Left lung (tissue), 10 donors: ENCODE data around the gene ADGRG7. TPM values are rescaled to one million over a fixed set of nuclear protein-coding genes. Genes with fewer than 3 reads are reported as not detected.

ENCODE experiments used
- ATAC-seq: fragments of 200-7000 bp; cut with Tn5 transposase; one replicate; pipeline ENCODE4 v1.9.1; 2020; ENCODE audit warnings: moderate library complexity
- DNase-seq, 4 donors: peaks; one replicate each; pipeline ENCODE4 v3.0.0-alpha.2; 2013 to 2020
- H3K27ac ChIP-seq, 2 donors: fragments of 200-600 bp; sonication (generic) in 1 of 2; one replicate each; pipeline versions ENCODE4 v1.5.0 to v1.8.0; 2020 to 2021
- H3K27me3 ChIP-seq, 2 donors: fragments of 200-600 bp; sonication (generic) in 1 of 2; one replicate each; pipeline versions ENCODE4 v1.5.0 to v1.8.0; 2020 to 2021
- H3K36me3 ChIP-seq, 2 donors: fragments of 200-600 bp; sonication (generic) in 1 of 2; one replicate each; pipeline versions ENCODE4 v1.5.0 to v1.8.0; 2020 to 2021
- H3K4me1 ChIP-seq, 2 donors: fragments of 200-600 bp; one replicate each; pipeline ENCODE4 v1.8.0; 2021
- H3K4me3 ChIP-seq, 2 donors: fragments of 200-600 bp; sonication (generic) in 1 of 2; one replicate each; pipeline versions ENCODE4 v1.5.0 to v1.8.0; 2020 to 2021; ENCODE audit warnings: mild to moderate bottlenecking in 1 of 2
- H3K9me3 ChIP-seq, 2 donors: fragments of 200-600 bp; sonication (generic) in 1 of 2; one replicate each; pipeline versions ENCODE4 v1.5.0 to v1.8.0; 2020 to 2021
- intact Hi-C, 2 donors: fragments of 100-400 bp; cut with DNase I; formaldehyde crosslinking; loops; one replicate each; pipeline versions ENCODE4 v1.11.2 to v1.14.2; 2022
- polyA plus RNA-seq, 6 donors: library from polyadenylated mRNA; unstranded; fragments of 120-200 nt; gene quantifications; one replicate each; pipeline ENCODE4 v1.2.1, GENCODE V29; 2013; ENCODE audit not compliant: insufficient read length in 6 of 6
- total RNA-seq, 2 donors: library from RNA; stranded (reverse); fragmentation: NEBNext Ultra II Directional; extraction: Animal tissue kit (Norgen Biotek cat#: 25700); gene quantifications; one replicate each; pipeline ENCODE4 v1.2.1, GENCODE V29; 2021
- TF ChIP-seq, protein P1 (sequence below), 2 donors: fragments of 200-600 bp; sonication (generic) in 1 of 2; IDR thresholded peaks; one replicate each; pipeline versions ENCODE4 v1.5.0 to v1.8.0; 2021; ENCODE audit warnings: antibody characterized with exemption in 2 of 2
- donor health status: DM: no; HTN: yes; CAD: no.
- donor health status: DM: no; HTN: no; CAD: no.

Gene ADGRG7
- total and polyA plus RNA-seq, 8 donors, result not detected

DNA sequence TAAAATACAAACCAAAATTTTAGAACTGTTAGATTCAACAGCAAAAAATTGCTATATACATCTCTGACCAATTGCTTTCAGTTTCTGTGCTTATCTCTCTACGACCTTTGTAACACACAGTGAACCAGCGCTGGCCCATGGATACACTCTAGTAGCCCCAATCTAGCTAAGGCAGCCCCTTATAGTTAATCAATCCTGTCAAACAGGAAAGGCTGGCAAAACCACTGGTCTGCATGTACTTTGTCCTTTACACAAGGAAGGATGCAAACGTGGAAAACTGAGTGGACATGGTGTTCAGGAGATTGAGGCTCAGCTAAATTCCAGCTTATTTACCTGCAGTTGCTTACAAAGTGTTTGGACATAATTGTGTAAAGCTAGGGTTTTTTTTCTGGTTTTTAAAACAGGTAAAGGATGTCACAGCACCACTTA, 25.9 kb downstream of the ADGRG7 start:
- TF ChIP-seq, protein P1, sequence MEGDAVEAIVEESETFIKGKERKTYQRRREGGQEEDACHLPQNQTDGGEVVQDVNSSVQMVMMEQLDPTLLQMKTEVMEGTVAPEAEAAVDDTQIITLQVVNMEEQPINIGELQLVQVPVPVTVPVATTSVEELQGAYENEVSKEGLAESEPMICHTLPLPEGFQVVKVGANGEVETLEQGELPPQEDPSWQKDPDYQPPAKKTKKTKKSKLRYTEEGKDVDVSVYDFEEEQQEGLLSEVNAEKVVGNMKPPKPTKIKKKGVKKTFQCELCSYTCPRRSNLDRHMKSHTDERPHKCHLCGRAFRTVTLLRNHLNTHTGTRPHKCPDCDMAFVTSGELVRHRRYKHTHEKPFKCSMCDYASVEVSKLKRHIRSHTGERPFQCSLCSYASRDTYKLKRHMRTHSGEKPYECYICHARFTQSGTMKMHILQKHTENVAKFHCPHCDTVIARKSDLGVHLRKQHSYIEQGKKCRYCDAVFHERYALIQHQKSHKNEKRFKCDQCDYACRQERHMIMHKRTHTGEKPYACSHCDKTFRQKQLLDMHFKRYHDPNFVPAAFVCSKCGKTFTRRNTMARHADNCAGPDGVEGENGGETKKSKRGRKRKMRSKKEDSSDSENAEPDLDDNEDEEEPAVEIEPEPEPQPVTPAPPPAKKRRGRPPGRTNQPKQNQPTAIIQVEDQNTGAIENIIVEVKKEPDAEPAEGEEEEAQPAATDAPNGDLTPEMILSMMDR (IDR thresholded peaks at IDR 0.05), result no peak
- no peaks in the 10 kb centered on the region for H3K27me3 ChIP-seq
- H3K4me1 ChIP-seq, result no peaks in the 10 kb centered on the region
- no peak for DNase-seq
- intact Hi-C loops, result no loop called here
- no peaks in the 10 kb centered on the region for H3K36me3 ChIP-seq
- H3K27ac ChIP-seq, result no peak overlapping the region
- H3K9me3 ChIP-seq, result no peaks in the 10 kb centered on the region
- ATAC-seq, result no peak
- no peak overlapping the region for H3K4me3 ChIP-seq

DNA sequence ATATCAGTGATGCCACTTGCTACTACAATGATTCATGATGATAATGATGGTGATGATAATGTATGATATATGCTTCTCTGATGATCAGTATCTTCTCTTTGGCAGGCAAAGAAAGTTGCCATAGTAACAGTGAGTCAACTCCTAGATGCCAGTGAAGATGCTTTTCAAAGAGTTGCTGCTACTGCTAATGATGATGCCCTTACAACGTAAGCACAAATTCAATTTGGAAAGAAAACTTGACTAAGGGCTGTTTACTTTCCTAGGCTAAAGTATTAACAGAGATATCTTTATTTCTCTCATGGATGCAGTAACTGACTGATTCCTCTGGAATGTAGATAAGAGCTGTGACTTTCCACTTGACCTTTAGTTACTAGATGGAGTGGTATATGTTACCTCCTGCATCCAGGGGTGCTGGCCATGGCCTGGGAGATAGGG, 27.8 kb downstream of the ADGRG7 start:
- H3K9me3 ChIP-seq, result no peaks in the 10 kb centered on the region
- H3K4me1 ChIP-seq, result no peaks in the 10 kb centered on the region
- intact Hi-C loops, result no loop called here
- TF ChIP-seq, protein P1 (IDR thresholded peaks at IDR 0.05), result no peak
- no peak overlapping the region for H3K4me3 ChIP-seq
- H3K27me3 ChIP-seq, result no peaks in the 10 kb centered on the region
- DNase-seq (no peak), ATAC-seq (peak; percentile 67)
- H3K27ac ChIP-seq, result no peak overlapping the region
- H3K36me3 ChIP-seq, result no peaks in the 10 kb centered on the region

- TF ChIP-seq, protein P1 (IDR thresholded peaks at IDR 0.05), result no peak
- Histone ChIP-seq H3K36me3 (no peaks in the 10 kb centered on the region), H3K9me3 (no peaks in the 10 kb centered on the region), H3K4me1 (no peaks in the 10 kb centered on the region), H3K27me3 (no peaks in the 10 kb centered on the region), H3K4me3 (no peak overlapping the region), H3K27ac (no peak overlapping the region)
- DNase-seq (peak in 1 of 4 donors; percentile 41), ATAC-seq (no peak)
- intact Hi-C loops, result no loop called here
These were observed 31.2 kb downstream of the ADGRG7 start for GRCh38 chr3:100640633-100641032.

- Histone ChIP-seq H3K4me1 (no peaks in the 10 kb centered on the region), H3K27me3 (no peaks in the 10 kb centered on the region), H3K9me3 (no peaks in the 10 kb centered on the region), H3K27ac (no peak overlapping the region), H3K36me3 (no peaks in the 10 kb centered on the region), H3K4me3 (no peak overlapping the region)
- DNase-seq (no peak), ATAC-seq (no peak)
- TF ChIP-seq, protein P1 (IDR thresholded peaks at IDR 0.05), result no peak
- intact Hi-C loops, result no loop called here
These were observed 32.2 kb downstream of the ADGRG7 start for GRCh38 chr3:100641471-100642032.

DNA sequence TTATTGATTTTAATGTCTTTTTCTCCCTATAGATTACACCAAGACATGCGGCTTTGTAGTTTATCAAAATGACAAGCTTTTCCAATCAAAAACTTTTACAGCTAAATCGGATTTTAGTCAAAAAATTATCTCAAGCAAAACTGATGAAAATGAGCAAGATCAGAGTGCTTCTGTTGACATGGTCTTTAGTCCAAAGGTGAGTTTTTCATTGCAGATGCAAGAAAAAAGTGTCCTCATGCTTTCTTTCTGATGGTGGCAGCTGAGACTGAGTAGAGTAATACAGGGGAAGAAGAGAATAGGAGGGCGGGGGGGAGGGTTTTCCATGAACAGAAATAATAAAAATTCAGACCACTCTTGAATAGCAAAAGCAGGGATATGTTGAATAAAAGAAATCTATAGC, 36.5 kb downstream of the ADGRG7 start:
- Histone ChIP-seq H3K4me1 (peaks cover 0 to 5% of the 10 kb centered on the region in 2 donors), H3K36me3 (no peaks in the 10 kb centered on the region), H3K27me3 (no peaks in the 10 kb centered on the region), H3K27ac (no peak overlapping the region), H3K4me3 (no peak overlapping the region), H3K9me3 (no peaks in the 10 kb centered on the region)
- DNase-seq (no peak), ATAC-seq (no peak)
- intact Hi-C loops, result no loop called here
- TF ChIP-seq, protein P1 (IDR thresholded peaks at IDR 0.05), result no peak
